DMS53 (cell line): ENCODE data around the gene GPR89A.
"Not testable (repeated sequence)": the region's sequence is repeated elsewhere in the genome, so short reads cannot be mapped to it uniquely, and the experiment has no call there.

Source experiments
- DNase-seq: peaks from one replicate; lab custom pipeline; 2025; lab: John Stamatoyannopoulos, UW

GPR89A gene

GRCh38 chr1:145607833-145608733 lies at the start of gene GPR89A:
Gene GPR89A (plus strand): TSS chr1:145607988. CDS start chr1:145608134, 146 bp downstream.
- peak; percentile 97 for DNase-seq

DNA sequence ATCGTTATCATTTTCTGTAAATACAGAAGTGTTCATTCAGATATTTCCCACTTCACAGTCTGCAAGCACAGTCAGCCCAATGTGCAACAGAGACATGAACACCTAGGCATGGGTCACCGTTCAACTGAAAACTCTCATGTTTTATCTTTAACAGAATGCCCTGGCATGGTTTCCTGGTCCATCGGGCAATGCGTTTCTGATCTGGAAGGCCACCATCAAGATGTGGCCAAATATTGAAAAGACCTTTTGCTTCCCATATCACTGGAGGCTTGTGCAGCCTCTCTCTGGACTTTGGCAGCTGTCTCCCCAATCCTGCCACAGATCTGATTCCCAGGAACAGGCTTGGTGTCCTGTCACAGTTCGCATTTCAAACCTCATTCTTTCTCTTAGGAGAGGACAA lies 21.0 kb upstream of the GPR89A start:
- not testable (repeated sequence) for DNase-seq

DNA sequence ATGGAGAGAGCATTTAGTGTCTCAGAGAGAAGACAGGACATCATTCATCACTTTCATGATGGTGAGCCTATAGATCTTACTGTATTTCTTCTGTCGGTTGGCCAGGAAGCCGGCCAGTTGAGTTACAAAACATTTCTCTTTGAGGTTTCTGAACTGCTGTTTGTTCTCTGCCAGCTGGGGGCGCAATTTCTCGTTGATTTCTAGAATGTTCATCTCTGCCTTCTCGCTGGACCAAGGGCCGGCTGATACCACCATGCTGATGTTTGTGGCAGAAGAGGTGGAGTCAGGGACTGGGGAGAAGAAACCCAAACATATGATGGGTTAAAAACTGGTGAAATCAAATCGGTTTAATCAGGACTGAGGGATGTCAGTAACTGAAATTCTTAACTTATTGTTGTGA lies 17.0 kb upstream of the GPR89A start:
- not testable (repeated sequence) for DNase-seq

DNA sequence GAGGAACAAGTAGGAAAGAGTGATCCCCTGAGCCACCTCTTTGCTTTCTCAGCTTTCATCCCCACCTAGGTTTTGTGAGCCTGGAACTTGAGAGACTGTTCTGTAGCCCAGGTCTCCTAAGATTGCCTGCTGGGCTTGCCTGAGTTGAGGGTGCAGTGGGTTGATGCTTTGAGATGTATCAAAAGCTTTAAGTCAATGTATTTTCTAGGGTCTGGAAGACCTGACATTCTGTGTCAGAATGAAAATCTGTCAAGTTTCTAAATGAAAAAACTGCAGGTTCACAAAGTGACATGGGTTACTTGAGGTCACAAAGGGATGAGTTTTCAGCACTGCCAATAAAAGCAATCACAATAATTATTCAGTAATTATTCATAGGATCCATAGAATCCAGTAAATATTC lies 15.4 kb upstream of the GPR89A start:
- DNase-seq = not testable (repeated sequence)

- not testable (repeated sequence) for DNase-seq
These were observed 12.4 kb upstream of the GPR89A start for GRCh38 chr1:145595421-145595820.

DNA sequence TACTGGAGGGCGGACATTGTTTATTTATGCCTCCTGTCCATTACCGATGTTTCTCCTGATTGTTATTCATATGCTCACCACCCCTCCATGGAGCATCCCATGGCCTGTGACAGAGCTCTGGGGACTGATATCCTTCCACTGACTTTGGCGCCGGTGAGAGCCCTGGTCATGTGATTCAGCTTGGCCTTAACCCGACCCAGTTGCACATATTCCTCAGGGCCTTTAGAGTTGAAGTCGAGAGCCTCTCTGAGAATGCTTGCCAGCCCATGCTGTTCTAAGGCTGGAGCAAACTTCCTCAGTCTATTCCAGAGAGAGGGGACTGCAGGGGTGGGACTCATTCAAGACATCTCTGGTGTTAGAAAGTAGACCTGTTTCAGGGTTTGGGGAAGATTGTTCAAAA lies 11.6 kb upstream of the GPR89A start:
- not testable (repeated sequence) for DNase-seq

- DNase-seq = not testable (repeated sequence)
These were observed 8.4 kb upstream of the GPR89A start for GRCh38 chr1:145599426-145599825.

DNA sequence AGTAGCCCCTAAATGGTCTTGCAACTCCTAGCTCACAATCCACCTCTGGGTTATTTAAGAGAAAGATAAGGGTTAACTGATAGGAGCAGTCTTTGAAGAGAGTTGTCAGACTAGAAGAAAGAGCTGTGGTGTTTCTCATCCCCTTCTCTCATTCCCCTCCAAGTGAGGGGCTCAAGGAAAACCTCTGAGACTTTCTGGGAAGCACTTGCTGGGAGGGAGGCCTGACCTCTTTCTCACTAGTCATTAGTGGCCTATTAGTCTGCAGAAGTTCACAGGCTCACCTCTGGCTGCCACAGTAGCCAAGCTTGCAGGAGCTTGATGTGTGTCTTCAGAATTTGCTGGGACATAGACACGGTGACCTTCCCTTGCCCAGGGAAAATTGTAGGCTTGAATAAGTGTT lies 6.2 kb upstream of the GPR89A start:
- no peak for DNase-seq

- not testable (repeated sequence) for DNase-seq
These were observed 948 bp upstream of the GPR89A start for GRCh38 chr1:145606840-145607239.

DNA sequence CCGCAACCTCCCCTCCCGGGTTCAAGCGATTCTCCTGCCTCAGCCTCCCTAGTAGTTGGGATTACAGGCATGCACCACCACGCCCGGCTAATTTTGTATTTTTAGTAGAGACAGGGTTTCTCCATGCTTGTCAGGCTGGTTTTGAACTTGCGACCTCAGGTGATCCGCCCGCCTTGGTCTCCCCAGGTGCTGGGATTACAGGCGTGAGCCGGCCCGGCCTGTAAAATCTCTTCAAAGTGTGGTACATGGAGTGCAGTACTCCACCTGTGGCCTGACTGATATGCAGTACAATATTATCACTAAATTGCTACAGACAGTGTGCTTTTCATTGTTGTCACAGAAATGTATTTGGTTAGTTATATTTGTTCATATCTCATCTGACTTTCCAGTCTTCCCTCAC lies 499 bp upstream of the GPR89A start:
- DNase-seq = not testable (repeated sequence)

GRCh38 chr1:145610744-145611143 lies 3.0 kb downstream of the GPR89A start:
- DNase-seq = not testable (repeated sequence)

GRCh38 chr1:145620073-145620472 lies 12.3 kb downstream of the GPR89A start:
- not testable (repeated sequence) for DNase-seq

GRCh38 chr1:145622177-145622576 lies 14.4 kb downstream of the GPR89A start:
- DNase-seq = not testable (repeated sequence)

DNA sequence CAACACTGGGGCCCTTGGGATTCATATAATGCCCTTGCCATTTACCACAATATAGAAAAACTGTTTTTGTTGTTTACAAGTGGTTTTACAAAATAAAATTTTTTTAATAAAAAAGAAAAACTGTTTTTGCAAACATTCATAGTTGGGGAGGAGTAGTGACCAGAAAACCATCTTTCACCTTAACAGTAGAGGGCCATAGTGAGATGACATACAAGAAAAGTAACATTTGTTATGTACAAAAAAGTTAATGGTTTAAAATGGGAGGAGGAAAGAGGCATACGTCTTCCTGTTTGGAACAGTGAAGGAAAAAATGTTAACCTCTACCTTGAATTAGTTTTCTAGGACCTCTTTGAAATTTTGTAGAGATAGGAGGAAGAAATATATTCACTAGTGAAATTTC lies 28.4 kb downstream of the GPR89A start:
- not testable (repeated sequence) for DNase-seq

- not testable (repeated sequence) for DNase-seq
These were observed 34.1 kb downstream of the GPR89A start for GRCh38 chr1:145641886-145642285.

GRCh38 chr1:145643990-145644389 lies 36.2 kb downstream of the GPR89A start:
- not testable (repeated sequence) for DNase-seq

DNA sequence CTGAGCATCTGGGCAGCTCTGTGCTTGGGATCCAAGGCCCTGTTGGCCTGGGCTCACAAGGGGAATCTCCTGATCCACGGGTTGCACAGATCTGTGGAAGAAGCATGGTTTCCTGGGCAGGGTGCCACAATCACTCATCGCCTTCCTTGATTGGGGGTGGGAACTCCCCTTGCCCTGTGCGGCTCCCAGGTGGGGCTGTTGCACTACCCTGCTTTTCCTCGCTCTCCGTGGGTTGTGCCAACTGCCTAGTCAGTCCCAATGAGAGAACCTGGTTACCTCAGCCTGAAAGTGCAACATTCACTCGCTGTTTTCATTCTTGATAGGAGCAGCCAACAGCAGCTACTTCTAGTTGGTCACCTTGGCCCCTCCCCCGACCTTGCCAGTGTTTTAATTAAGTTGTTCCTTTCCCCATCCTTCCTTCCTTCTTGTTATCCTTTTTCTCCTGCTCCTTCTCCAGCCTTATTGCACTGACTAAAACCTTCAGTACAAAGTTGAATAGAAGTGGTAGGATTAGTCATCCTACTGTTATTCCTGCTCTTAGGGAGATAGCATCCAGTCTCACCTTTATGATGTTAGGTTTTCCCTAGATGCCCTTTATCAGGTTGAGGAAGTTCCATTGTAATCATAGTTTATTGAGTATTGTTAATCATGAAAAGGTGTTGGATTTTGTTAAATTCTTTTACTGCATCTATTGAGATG lies 48.6 kb downstream of the GPR89A start:
- not testable (repeated sequence) for DNase-seq

DNA sequence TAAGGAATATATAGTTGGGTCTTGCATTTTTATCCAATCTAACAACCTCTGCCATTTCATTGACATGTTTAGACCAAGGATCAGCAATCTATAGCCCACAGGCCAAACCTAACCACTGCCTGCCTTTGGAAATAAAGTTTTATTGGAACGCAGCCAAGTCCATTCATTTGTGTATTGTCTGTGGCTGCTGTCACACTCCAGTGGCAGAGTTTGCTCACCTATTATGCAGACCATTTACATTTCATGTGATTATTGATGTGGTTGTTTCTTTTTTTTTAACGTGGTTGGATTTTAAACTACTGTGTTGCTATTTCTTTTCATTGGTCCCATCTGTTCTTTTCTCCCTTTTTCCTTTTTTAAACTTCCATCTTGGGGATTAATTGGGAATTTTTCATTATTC lies 54.7 kb downstream of the GPR89A start:
- peak; percentile 81 for DNase-seq

GRCh38 chr1:145665015-145665414 lies 57.2 kb downstream of the GPR89A start:
- DNase-seq = not testable (repeated sequence)

DNA sequence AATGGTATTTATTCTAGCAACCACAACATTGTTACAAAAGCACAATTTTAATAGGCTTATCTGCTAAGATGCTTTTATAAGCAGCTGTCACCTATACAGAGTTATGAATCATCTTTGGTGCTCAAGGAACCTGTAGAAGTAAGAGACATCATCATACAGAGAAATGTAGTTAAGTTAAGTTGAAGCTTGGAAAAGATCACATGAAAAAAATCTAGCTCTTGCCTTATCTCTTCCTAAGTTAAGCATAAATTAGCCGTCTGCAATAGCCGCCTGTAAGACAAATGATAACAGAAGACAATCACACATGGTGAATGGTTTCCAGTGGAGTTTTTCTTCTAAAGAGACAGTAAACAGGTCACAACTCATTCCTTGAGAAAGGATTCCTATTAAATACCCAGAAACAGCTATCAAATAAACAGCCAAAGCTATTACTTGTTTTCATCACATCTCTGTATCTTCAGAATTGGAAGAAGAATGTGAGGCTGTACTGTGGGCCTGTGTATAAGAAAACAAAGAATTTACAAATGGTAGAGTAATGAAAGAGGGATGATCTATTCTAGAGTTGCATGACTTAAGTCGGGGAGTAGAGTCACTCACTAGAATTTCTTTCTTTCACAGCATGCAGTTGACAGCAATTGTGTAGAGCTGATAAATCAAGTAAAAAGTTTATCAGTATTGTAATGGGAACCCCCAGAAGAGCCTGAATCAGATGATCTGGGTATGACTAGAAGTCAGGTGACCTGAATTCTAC lies 63.4 kb downstream of the GPR89A start:
- DNase-seq = not testable (repeated sequence)

GRCh38 chr1:145673217-145673616 lies 65.4 kb downstream of the GPR89A start:
- DNase-seq = not testable (repeated sequence)

GRCh38 chr1:145684858-145685257 lies 77.1 kb downstream of the GPR89A start:
- DNase-seq = not testable (repeated sequence)
